ENCODE results near the gene COL8A2.

Gene COL8A2

DNA sequence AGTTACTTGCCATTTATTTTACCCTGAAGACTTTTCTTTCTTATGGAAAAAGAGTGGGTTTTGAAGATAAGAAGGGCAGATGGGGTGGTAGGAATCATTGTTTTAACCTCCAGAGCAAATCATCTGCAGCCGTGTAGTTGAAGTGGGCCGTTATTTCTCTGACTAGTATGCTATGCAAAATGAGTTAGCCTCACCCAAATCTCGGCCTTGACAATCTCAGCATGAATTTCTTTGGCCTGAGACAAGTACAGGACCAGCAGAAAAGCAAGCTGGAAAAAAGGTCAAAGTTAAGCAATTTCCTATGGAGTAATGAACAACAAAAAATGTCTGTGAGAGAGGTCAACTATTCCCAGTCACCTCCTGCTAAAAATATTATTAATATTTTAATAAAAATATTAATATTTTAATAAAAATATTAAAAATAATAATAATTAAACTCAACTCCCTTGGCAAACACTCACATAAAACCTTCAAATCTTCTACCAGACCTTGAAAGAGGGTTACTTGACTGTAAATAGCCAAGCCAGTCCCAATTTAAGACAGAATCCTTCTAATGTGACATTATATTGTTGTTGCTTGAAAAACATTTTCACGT lies 47.9 kb downstream of the COL8A2 start:
- no peak for FAIRE-seq

GRCh38 chr1:36070349-36070748 lies 54.7 kb downstream of the COL8A2 start:
- FAIRE-seq, result no peak

More for the DNA sequence above, 47.9 kb downstream of the COL8A2 start:
- no peak for DNase-seq (ENCODE audit: insufficient read length, low spot score)

DNA sequence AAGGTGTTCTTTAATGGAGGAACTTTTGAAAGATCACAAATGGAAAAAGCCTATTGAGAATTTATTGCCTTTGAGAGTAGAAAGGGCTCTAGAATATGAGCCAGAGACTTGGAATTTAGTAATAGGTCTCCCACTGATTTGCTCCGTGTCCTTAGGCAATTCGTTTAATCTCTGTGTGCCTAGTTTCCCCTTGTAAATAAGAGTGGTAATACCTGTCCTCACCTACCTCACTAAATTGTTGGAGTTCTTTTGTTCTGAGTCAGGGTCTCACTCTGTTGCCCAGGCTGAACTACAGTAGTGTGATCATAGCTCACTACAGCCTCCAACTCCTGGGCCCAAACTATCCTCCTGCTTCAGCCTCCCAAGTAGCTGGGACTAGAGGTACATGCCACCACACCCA lies 56.2 kb downstream of the COL8A2 start:
- DNase-seq (ENCODE audit: insufficient read length, low spot score), result no peak
- FAIRE-seq, result no peak

More at GRCh38 chr1:36070349-36070748, 54.7 kb downstream of the COL8A2 start:
- DNase-seq (ENCODE audit: insufficient read length, low spot score), result no peak

DNA sequence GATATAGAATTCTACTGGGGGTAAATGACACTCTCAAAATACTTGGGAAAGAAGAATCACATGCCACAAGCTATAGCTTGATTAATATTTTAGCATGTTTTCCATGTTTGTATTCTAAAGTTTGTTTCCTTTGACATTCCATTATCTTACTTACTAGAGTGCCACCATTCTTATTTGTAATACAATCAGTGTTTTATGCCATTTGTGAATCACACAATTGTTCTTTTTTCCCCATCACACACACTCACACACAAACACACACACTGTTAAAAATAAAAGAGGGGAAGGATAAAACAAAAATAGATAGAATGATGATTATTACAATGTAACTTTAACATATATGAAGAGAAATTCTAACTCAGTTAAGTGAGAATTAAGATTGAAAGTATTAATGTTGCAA lies 57.2 kb downstream of the COL8A2 start:
- DNase-seq (ENCODE audit: insufficient read length, low spot score), result no peak
- FAIRE-seq, result no peak

DNA sequence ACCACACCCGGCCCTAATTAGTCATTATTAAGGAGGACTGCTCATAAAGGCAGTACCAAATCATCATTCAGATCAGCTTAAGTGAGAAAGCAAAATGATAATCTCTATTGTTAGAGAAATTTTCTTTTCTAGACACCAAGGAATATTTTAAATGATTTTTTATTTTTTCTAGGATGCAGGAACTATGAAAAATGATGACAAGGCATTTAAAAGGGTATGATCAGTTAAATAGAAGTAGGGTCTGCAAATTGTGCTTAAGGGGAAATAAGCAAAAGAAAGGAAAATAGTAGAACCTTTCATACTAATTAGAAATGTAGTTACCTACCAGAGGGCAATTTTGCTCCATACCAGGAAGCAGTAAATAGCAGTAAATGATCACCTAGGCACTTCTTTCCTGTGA lies 62.7 kb downstream of the COL8A2 start:
- DNase-seq (ENCODE audit: insufficient read length, low spot score) (no peak), FAIRE-seq (no peak)

GRCh38 chr1:36055706-36056105 lies 69.3 kb downstream of the COL8A2 start:
- no peak for FAIRE-seq
- DNase-seq (ENCODE audit: insufficient read length, low spot score), result no peak

DNA sequence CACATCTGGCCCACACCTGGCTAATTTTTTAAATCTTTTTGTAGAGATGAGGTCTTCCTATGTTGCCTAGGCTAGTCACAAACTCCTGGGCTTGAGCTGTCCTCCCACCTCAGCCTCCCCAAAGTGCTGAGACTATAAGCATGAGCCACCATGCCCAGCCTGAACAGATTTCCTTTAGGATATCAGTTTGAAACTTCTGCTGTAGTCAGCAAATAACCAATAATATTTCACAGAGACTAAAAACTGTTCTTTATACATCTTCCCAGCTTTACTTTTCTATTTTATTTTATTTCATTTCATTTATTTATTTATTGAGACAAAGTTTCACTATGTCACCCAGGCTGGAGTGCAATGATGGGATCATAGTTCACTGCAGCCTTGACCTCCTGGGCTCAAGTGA lies 71.0 kb downstream of the COL8A2 start:
- DNase-seq (ENCODE audit: insufficient read length, low spot score) (no peak), FAIRE-seq (no peak)

GRCh38 chr1:36051821-36052220 lies 73.2 kb downstream of the COL8A2 start:
- FAIRE-seq (no peak), DNase-seq (ENCODE audit: insufficient read length, low spot score) (no peak)

Measured in HTR-8/SVneo (cell line).